GM18505 (cell line): ENCODE results near the gene ARHGEF39.
A peak's percentile ranks its signal among the peaks of the same experiment; 100 is the strongest.

Experiments used
- ATAC-seq: cut with Tn5 transposase; IDR thresholded peaks from one replicate; pipeline ENCODE4 v1.9.1; 2021; ENCODE audit not compliant: unreplicated experiment
- POLR2A ChIP-seq: IDR thresholded peaks from 4 replicates; pipeline ENCODE4 v1.6.1; 2011; ENCODE audit warnings: borderline replicate concordance; ENCODE audit not compliant: insufficient read depth, insufficient read length; ENCODE audit errors: extremely low read depth

ARHGEF39 gene

GRCh38 chr9:35675204-35675603 lies 10.2 kb upstream of the ARHGEF39 start:
- TF ChIP-seq POLR2A, result no peak
- no peak for ATAC-seq

- TF ChIP-seq POLR2A, result no peak
- ATAC-seq, result no peak
These were observed 9.0 kb upstream of the ARHGEF39 start for GRCh38 chr9:35674025-35674361.

GRCh38 chr9:35673132-35674024 lies 8.4 kb upstream of the ARHGEF39 start, which contains the start of gene CA9:
CA9 (plus strand) TSS chr9:35673928; CDS start chr9:35673960, 32 bp downstream.
- no peak for TF ChIP-seq POLR2A
- no peak for ATAC-seq

- TF ChIP-seq POLR2A, result no peak
- ATAC-seq, result no peak
These were observed 4.5 kb upstream of the ARHGEF39 start for GRCh38 chr9:35669331-35670145.

- no peak for ATAC-seq
These were observed 2.9 kb upstream of the ARHGEF39 start for GRCh38 chr9:35667939-35668338.

GRCh38 chr9:35666549-35666948 lies 1.6 kb upstream of the ARHGEF39 start:
- TF ChIP-seq POLR2A, result no peak
- no peak for ATAC-seq

More at GRCh38 chr9:35667939-35668338, 2.9 kb upstream of the ARHGEF39 start:
- no peak for TF ChIP-seq POLR2A

GRCh38 chr9:35666045-35666444 lies 1.1 kb upstream of the ARHGEF39 start:
- ATAC-seq, result no peak
- TF ChIP-seq POLR2A, result no peak

GRCh38 chr9:35665471-35665818 lies 450 bp upstream of the ARHGEF39 start:
- no peak for TF ChIP-seq POLR2A
- no peak for ATAC-seq

- no peak for TF ChIP-seq POLR2A
- ATAC-seq, result no peak
These were observed 2.6 kb downstream of the ARHGEF39 start for GRCh38 chr9:35662437-35662836.

- no peak for ATAC-seq
- peak; percentile 32 for TF ChIP-seq POLR2A
These were observed 3.1 kb downstream of the ARHGEF39 start for GRCh38 chr9:35661756-35662350.

GRCh38 chr9:35660966-35661415 lies 4.0 kb downstream of the ARHGEF39 start:
- no peak for TF ChIP-seq POLR2A
- ATAC-seq, result no peak

GRCh38 chr9:35659340-35659739 lies 5.7 kb downstream of the ARHGEF39 start:
- no peak for ATAC-seq
- TF ChIP-seq POLR2A, result no peak

- TF ChIP-seq POLR2A, result no peak
- ATAC-seq, result no peak
These were observed 6.1 kb downstream of the ARHGEF39 start for GRCh38 chr9:35658968-35659220.
